GM19372 (cell line): Measurements from ENCODE around the gene LCN2.

Experiments used
- ATAC-seq: cut with Tn5 transposase; IDR thresholded peaks from one replicate; pipeline ENCODE4 v1.9.1; 2021; ENCODE audit warnings: mild to moderate bottlenecking, low read depth, moderate library complexity; ENCODE audit not compliant: unreplicated experiment

LCN2 gene

DNA sequence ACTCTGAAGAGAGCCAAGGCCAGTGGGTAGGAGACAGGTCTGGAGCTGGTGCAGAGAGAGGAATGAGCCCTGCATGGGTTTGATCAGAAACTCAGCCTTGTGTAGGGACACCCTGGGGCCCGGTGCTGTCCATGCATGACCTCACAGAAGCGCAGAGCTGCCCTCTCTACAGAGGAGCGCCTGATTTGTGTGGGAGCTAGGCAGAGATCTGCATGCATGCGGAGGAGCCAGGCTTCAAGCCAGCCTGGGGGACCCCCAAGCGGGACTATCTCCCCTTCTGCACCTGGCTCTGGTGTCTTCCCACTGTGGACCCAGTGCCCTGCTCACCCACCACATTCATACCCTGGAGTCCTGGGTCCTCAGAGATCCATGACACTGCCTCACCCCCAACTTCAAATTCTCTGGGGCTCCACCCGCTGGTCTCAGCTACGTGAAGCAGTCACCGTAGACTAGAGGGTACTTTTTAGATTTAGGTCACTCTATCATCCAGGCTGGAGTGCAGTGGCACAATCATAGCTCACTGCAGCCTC, 2.6 kb upstream of the LCN2 start:
- ATAC-seq: no peak

DNA sequence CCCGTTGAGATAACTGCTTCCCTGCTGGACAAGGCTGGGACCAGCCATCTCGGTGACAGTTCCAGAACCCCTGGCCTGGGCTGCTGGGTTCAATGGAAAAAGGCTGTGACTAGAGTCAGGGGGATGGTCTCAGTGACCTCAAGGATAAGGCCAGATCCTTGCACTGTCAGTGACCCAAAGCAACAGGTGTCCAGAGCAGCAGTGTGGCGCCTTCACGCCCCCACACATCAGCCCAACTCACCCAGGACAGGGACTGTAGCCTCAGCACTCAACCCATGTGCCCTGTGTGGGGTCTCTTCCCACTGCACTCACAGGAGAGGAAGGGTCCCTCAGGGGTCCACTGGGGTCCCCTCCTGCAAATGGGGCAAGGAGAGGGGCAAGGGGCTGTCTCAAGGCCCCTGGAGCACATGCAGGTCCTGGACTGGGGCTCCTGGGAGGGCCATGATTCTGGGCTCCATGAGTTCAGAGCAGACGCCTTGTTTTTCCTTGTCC, 698 bp upstream of the LCN2 start:
- ATAC-seq: no peak

DNA sequence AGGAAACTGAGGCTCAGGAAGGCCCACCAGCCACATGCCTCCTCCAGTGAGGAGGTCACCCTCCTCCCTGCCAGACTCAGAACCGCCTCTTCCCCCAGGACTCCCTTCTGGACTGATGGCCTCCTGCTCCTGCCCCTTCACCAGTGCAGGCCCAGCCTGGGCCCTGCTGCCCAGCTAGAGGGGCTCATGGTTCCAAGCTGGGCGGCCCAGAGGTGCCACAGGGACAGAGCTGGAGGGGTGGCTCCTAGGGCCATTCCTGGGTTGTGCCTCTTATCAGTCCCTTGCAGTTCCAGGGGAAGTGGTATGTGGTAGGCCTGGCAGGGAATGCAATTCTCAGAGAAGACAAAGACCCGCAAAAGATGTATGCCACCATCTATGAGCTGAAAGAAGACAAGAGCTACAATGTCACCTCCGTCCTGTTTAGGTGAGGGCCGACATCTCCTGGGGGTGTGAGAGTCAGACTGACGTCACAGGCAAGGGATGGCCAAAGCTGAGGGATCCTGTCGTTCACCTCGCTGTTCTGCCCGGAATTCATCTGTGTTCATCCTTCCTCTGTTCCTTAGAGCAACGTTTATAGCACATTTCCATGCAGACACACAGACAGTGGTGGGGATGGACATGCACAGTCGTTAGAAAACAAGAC, 819 bp downstream of the LCN2 start:
- ATAC-seq: no peak

DNA sequence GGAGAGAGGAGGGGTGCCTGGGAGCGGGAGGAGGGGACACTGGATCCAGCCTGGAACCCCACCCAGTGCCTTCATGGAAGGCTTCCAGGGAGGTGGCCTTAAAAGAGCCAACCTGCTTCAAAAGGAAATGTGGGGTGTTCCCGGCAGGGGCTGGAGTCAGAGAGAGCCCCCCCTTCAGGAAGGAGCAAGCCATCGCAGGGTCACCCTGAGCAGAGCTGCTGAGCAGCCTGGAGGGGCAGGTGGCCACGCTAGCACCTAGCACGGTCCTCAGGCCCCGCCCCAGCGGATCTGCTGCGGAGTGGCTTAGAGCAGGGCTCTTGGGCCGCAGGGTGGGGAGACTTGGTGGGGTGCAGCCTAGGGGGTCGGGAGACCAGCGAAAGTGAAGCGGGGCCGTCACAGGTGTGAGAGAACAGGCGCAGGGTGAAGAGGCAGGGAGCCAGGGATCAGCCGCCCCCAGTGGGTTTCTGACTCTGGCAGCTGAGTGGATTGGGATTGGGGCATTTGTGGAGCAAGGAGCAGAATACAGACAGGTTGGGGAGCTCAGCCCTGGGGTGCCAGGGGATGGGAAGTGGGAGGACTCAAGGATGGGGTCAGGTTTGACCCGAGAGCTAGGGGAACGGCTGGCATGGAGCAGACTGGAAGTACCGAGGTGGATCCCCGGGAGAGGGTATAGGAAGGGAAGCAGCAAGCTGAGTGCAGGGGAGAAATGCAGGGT, 1.5 kb downstream of the LCN2 start:
- no peak for ATAC-seq

DNA sequence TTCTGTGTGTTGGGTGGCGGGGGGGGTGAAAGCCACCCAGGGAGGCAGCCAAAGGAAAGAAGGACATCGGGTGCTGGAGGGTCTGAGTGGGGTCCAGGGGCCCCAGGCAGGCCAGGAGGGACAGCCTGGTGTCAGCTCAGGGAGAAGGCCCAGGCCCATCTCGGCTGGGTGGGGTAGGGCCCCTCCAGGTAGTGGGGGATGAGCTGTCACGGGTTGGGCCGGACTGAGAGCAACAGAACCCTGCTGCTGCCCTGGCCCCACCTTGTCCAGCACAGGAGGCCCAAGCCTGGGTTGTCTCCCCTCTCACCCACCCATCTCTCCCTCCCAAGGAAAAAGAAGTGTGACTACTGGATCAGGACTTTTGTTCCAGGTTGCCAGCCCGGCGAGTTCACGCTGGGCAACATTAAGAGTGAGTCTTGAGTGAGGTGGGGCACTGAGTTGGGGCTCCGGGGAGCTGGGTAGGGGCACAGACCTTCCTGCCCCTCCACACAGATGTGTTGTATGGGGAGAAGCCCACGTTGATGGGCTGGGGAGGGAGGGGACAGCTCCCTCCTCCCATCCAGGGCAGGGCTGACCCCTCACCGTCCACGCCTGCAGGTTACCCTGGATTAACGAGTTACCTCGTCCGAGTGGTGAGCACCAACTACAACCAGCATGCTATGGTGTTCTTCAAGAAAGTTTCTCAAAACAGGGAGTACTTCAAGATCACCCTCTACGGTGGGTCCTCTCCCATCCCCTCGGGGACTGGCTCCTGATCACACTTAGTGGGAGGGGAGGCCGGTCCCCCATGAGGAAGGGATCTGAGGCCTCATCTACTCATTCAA, 2.3 kb downstream of the LCN2 start:
- no peak for ATAC-seq

DNA sequence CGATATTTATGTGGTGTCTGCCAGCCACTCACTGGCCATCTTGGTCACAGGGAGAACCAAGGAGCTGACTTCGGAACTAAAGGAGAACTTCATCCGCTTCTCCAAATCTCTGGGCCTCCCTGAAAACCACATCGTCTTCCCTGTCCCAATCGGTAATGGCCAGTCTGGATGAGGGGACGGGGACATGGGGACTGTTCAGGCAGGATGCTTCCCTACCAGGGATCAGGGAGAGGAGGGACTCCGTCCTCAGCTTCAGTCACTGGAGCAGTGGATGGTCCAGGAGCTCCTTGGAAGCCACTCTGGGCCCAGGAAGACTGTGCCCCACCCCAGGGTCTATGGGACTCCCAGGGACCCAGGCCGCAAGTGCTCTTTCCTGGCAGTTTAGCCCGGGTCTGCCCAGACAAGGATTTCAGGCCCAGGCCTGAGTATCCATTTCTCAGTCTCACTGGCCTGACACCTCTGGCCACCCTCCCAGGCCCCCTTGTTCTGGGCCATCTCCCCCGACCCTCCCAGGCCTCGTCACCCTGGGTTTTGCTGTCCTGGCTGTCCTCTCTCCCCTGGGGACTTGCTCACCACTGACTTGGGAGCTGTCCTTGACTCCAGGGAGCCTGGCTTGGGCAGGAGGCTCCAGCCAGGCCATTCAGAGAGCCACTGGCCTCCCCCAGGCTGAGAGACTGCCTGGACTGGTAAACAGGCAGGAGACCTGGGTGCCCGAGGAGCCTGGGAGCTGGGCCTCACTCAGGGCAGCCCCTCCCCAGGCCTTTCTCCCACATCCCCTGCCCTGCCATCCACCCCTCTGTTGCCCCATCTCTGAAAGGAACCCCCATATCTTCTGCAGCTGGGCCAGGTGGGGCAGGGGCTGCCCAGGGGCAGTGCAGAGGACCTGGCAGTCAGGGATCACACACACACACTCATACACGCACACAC, 3.1 kb downstream of the LCN2 start:
- ATAC-seq: no peak

DNA sequence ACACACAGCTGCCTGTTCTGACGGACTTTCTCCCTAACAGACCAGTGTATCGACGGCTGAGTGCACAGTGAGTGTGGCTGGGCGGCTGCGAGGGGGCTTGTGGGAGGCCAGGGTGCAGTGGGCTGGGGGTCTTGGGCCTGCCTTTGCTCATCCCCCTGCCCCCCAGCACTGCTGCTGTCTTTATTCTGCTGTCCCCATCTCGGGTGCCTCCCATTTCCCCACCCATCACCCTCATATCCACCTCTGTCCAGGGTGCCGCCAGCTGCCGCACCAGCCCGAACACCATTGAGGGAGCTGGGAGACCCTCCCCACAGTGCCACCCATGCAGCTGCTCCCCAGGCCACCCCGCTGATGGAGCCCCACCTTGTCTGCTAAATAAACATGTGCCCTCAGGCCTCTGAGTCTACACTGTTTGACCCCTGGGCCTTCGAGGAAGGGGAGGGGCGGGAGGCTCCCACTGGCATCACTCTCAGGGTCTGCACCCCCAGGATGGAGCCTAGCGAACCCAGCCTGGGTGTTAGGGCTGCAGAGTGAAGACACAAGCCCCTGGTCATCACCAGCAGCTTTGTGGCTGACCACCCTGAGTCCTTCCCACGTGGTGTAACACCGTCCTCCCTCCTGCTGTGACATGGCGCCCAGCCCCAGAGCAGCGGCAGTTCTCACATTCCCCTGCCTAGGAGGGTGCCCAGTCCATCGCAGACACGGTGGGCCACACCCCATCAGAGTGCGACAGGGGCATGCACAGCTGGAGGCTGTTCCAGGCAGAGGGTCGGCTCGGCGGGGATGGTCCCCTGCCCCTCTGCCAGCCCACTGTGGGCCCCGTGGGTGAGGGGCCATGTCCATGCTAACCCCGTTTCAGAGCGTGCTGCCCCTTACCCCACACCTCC, 4.0 kb downstream of the LCN2 start:
- no peak for ATAC-seq

DNA sequence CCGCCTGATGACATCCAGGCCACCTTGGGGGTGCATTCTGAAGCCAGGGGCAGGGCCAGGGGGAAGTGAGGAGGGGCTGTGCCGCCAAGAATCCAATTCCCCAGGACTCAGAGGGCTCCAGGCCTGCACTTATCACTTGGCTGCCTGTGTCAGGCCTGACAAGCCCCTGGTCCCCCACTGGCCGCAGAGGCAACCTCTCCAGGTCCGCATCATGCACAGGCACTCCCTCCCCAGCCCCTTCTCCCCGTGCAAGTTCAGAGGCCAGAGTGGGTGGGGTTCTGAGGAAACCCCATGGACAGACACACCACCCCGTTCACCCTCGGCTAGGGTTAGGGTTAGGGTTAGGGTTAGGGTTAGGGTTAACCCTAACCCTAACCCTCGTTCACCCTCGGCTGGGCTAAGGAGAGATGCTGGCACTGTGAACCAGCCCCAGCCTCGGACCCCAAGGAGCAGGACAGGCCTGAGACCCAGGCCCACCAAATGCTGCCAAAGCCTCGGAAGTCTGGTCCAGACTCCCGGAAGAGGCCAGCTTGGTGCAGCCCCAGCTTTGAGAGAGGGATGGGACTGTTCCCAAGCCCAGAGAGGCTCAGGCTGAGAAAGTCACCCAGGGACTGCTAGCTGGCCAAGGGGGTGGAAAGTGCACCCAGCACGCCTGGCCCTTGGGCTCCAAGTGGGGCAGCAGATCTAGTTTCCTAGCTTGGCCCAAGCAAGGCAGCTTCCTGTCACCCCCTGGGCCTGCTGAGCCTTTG, 4.9 kb downstream of the LCN2 start:
- ATAC-seq: no peak

DNA sequence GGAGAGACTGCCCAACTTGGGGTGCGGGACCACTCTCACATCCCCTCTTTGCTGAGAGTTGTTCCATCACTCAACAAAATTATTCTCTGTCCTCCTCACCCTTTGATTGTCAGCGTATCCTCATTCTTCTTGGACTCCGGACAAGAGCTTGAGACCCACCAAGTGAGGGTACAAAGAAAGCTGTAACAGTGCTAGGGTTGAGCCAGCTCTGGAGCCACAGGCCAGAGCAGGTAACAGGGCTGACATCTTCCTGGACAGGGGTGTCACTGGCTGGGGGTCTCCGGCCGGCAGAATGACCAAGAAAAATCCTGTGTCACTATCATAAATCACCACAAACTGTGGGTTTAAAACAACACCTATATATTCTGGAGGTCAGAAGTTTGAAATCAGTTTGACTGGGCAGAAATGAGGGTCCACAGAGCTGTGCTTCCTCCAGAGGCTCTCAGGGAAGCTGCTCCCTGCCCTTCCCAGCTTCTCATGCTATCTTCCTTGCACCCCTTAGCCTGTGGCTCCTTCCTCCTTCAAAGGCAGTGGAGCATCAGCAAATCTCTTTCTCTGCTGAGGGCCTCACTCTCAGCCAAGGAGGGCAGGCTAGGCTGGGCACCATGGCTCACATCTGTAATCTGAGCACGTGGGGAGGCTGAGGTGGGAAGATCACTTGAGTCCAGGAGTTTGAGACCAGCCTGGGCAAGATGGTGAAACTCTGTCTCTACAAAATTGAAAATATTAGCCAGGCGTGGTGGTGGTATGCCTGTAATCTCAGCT, 6.7 kb downstream of the LCN2 start:
- ATAC-seq: no peak

DNA sequence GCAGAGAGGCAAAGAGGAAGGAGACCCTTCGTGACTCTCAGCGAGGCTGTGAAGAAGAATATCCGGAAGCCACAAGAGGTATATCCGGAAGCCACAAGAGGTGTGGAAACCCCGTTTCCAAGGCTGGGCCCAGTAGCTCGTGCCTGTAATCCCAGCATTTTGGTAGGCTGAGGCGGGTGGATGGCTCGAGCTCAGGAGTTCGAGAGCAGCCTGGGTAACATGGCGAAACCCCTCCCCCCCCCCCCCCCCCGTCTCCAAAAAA, 10.2 kb downstream of the LCN2 start:
- ATAC-seq: peak; percentile 5

DNA sequence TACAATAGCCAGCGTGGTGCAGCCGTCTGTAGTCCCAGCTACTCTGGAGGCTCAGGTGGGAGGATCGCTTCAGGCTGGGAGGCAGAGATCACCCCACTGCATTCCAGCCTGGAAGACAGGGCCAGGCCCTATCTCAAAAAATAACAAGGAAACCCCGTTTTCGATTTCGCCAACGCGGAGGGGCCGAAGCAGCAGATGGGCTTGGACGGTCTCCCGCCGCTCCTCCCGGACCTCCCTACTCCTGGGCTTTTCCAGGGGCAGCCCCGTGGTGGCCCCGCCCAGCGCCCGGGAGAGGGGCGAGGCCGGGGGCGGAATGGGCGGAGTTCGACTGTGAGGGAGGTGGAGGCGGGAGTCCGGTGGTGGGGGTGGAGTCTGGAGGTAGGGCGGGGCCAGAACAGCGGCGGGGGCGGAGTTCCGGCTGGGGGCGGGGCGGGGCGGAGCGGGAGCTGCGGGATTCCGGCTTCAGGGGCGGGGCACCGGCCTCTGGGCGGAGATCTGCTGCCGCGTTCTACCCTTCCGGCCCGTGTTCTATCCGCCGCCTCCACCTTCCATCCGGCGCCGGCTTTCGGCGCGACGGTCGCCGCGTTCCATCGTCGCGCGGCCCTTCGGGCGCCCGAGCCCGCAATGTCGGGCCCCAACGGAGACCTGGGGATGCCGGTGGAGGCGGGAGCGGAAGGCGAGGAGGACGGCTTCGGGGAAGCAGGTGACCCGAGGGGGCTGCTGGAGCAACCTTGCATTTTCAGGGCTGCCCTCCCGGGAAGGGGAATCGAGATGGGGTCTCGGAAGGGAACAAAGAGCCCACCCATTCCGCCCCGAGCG, 10.7 kb downstream of the LCN2 start, which contains the start of gene BBLN:
Gene BBLN (plus strand): TSS at position 482 of the 819 bp plus-strand sequence. CDS start 143 bp downstream, at position 625.
- ATAC-seq: peak; percentile 80

DNA sequence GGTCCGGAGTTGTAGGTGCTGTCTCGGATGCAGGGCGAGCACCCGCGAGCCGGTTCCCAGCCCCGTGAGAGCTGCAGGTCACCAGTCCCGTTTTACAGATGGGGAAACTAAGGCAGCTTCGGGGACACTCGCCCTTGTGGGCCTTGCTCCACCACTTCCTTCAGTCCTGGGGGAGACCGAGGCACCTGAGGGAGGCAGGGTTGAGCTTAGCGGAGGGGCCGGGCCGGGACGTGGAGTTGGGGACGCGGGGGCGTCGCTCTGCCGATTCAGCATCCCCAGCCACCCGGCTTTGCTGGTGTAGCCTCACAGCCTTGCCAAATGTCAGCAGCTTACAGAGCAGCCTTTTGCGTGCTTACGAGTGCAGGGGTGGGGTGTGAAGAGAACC, 11.3 kb downstream of the LCN2 start:
- ATAC-seq: no peak

DNA sequence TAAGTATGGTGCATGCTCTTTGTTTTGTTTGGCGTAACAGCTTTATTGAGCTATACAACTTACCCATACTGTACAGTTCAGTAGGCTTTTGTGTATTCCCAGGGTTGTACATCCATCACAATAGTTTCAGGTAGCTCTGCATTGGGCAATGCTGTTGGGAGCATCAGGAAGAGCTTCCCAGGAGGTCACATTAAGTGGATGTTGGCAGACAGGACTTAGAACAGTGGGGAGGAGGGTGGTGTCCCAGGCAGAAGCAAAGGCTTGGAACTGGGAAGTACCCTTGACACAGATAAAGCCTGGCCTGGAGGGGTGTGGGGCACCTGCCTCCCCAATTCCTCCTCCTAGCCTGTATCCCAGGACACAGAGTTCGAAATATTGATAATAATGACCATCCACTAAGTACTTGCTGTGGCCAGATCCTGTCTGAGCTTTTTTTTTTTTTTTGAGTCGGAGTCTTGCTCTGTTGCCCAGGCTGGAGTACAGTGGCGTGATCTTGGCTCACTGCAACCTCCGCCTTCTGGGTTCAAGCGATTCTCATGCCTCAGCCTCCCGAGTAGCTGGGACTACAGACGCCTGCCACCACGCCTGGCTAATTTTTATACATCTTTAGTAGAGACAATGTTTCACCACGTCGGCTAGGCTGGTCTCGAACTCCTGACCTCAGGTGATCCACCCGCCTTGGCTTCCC, 12.1 kb downstream of the LCN2 start:
- ATAC-seq: no peak

DNA sequence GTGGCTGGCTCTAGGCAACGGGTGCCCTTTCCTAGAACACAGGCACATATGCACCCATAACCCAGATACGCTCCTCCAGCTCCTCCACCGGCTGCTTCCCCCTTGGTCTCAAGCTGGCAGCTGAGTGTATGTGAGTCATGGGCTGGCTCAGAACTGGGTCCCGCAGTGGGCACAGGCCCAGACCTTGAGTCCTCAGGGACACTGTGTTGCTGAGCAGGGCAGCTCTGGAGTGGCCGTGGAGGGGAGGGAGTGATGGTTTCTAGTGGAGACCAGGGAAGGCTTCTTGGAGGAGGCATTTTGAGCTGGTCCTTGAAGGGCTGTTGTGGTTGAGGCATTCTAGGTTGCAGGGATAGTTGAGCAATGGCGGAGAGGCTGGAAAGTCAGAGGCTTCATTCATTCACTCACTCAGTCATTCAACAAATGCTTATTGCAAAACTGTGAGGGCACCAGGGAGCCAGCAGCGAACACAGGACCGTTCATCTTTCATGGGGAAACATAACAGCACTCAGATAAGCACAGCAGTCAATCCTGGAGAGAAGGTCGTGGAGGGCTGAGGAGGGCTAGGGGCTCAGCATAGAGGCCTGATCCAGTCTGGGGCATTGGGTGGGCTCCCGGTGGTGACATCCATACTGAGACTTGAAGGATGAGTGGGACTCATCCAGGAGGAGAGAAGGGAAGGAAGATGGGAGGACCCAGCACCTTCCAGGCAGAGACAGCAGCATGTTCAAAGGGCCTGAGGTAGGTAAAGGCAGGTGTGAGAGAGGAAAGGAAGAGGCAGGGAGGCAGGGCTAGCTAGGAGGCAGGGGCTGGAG, 13.2 kb downstream of the LCN2 start:
- no peak for ATAC-seq

DNA sequence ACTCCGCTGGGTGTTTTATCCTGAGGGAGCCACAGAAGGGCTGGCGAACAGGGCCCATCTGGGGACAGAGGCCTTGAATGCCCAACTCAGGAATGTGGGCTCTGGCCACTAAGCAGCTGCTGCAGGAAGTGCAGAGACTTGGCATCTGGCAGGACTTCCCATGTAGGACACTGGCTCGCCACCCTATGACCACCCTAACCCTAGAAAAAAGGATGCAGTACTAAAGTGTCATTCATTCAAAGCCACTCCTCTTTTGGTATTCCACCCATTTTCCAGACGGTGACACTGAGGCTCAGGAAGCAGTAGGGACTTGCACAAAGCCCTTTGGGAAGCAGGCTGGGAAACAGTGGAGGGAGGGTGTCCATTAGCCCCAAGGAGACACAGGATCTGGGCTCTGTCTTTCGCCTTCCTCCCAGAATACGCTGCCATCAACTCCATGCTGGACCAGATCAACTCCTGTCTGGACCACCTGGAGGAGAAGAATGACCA, 13.8 kb downstream of the LCN2 start:
- ATAC-seq: no peak
